Uterus (tissue), 2 donors: ENCODE measurements around the gene CWF19L1.
"Not testable (repeated sequence)": the region's sequence is repeated elsewhere in the genome, so short reads cannot be mapped to it uniquely, and the experiment has no call there.

Experiments used
- CTCF ChIP-seq, 4 experiments: fragments of 200-600 bp in 2 of 4; fragments of 450-650 bp in 2 of 4; sonication (generic) in 2 of 4; IDR thresholded peaks; one replicate each; pipeline ENCODE4 v1.5.1; 2016 to 2019; ENCODE audit warnings: antibody characterized with exemption in 4 of 4, mild to moderate bottlenecking in 2 of 4, moderate library complexity in 1 of 4
- POLR2A ChIP-seq, 2 donors: fragments of 450-650 bp; IDR thresholded peaks; one replicate each; pipeline ENCODE4 v1.6.1; 2016; ENCODE audit warnings: antibody characterized with exemption in 2 of 2, mild to moderate bottlenecking in 1 of 2, moderate library complexity in 1 of 2

DNA sequence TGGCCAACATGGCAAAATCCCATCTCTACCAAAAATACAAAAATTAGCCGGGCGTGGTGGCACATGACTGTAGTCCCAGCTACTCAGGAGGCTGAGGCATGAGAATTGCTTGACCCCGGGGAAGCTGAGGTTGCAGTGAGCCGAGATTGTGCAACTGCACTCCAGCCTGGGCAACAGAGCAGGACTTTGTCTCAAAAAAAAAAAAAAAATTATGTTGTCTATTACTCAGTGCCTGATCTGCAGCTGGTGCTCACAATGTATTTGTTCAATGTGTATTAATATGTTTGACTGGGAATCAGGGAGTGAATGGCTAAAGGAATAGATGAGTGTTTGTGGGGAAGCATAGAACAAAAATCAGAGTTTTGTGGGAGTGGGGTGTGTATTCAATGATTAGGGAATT lies 24.9 kb upstream of the CWF19L1 start:
- not testable (repeated sequence) for TF ChIP-seq CTCF, POLR2A (IDR thresholded peaks at IDR 0.05)
